HUES6 (cell line): ENCODE results near the gene DRAXIN.

Experiments
- H3K27ac ChIP-seq: 2 replicates; pipeline ENCODE4 v1.7.0; 2013; ENCODE audit warnings: low read depth, mild to moderate bottlenecking, low read length, inconsistent platforms
- H3K27me3 ChIP-seq: 2 replicates; pipeline ENCODE4 v1.6.1; 2013; ENCODE audit warnings: low read length; ENCODE audit not compliant: control insufficient read depth, insufficient read depth
- H3K36me3 ChIP-seq: 2 replicates; pipeline ENCODE4 v1.6.1; 2013; ENCODE audit warnings: low read length; ENCODE audit not compliant: control insufficient read depth, insufficient read depth
- H3K4me1 ChIP-seq: 2 replicates; pipeline ENCODE4 v1.6.1; 2013; ENCODE audit warnings: low read length; ENCODE audit not compliant: control insufficient read depth, insufficient read depth
- H3K4me3 ChIP-seq: 2 replicates; pipeline ENCODE4 v1.5.1; 2013; ENCODE audit warnings: low read depth, low read length
- H3K9ac ChIP-seq: one replicate; pipeline ENCODE4 v1.6.1; 2013; ENCODE audit warnings: mild to moderate bottlenecking, low read length
- H3K9me3 ChIP-seq: 2 replicates; pipeline ENCODE4 v1.6.1; 2013; ENCODE audit warnings: low read depth, low read length; ENCODE audit not compliant: control insufficient read depth, insufficient read depth

Gene DRAXIN

DNA sequence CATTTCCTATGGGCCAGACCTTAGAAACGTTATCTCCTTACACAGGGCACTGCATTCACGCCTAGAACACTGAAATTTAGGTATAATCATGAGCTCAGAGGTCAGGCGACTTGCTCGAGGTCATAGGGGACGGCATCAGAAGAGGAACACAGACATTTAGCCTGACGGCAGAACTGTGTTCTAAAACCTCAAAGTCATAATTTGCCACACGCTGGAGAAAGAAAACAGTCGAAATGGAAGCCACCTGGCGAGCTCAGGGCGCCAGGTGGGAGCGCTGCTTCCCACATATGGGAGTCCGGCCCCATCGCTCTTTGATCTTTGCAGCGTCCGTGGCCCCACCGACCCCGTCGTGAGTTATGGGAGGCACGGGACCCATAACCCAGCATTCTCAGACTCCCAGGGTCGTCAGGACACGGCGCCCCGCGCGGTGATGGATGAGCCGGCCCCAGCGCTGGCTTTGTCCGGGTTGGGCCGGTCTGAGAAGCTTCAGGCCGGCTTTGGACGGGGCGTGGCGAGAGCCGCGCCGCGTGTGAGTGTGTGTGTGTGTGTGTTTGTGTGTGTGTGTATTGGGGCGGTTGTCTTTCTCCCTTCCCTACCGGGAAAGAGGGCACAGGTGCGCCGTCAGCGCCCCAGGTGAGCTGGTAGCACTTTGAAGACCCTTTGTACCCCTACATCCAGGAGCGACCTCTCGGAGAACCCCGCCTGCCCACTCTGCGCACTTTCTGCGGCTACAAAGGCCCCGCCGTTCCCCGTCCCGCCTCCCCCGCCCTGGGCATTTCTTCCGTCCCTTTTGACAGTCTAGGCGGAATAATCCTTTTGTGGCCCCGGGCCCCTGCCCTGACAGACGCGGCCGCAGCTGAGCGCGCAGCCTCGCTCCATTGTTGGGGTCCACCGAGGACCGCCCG, 861 bp upstream of the DRAXIN start:
- Histone ChIP-seq H3K36me3 (peaks cover 4% of the 10 kb centered on the region; the same call in 1 of the 2 replicates), H3K9me3 (no peaks in the 10 kb centered on the region), H3K27ac (peak overlapping the region; percentile 83), H3K4me1 (peaks cover 53% of the 10 kb centered on the region), H3K9ac (peak overlapping the region; percentile 97), H3K4me3 (peak overlapping the region; percentile 86), H3K27me3 (peaks cover 21% of the 10 kb centered on the region; the same call in 1 of the 2 replicates)

DNA sequence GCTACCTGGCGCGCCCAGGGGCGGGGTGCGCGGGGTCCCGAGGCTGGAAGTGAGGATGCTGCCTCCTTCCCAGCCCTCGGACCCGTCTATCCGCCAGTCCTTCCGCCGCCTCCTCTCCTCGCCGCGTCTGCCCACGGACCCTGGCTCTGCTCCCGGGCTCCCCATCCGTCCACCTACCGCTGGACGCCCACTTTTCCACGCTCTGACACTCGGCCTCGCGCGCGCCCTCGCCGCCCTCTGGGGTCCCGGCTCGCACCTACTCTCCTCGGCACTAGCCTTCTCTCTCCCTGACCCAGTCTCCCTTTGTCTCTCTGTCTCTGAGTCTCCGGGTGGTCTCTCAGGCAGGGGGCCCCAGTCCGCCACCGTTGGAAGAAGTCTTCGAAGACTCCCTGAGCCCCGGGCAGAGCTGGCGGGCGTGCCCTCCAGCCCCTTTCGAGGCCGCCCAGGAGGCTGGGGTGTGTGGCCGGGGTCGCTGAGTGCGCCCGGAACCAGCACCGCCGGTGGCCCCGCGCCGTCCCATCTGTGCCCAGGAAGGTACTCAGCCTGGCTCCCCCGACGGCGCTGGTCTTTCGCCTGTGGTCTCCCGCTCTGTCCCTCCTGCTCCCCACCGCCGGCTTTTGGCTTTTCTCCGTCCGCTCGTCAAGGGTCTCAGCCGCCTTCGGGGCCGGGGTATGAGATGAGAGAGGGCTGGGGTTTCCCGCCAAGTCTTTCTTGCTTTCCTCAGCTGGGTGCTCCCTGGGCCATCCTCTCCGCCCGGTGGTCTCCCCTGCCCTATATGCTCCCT, 610 bp downstream of the DRAXIN start:
- H3K9ac ChIP-seq: peak overlapping the region; percentile 91

DNA sequence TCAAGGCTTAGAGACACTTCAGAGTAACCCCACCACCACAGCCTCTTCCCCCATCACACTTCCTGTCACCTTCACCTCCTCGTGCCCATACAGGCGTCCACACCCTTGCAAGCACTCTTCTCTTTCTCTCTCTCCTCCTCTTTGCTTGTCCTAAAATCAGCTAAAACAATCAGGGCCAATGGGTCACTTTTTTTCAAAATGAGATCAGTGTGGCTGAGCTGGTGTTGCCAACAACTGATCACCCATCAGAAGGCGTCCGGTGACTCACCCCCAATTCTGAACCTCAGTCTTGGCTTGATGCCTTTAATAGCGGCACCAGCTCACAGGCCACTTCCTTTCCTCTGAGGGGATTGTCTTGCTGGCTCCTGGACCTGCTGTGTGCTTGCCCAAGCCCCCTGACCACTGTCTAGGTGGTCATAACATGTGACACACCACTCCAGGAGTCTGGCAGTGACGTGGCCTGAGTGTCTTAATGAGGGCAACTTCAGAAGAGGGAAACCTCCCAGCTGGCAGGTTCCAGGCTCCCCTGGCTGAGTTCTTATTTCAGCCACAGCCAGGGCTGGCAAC, 1.6 kb downstream of the DRAXIN start:
- Histone ChIP-seq H3K9me3 (no peaks in the 10 kb centered on the region), H3K4me1 (peaks cover 48% of the 10 kb centered on the region), H3K36me3 (no peaks in the 10 kb centered on the region), H3K9ac (peak overlapping the region; percentile 12), H3K4me3 (peak overlapping the region; percentile 14), H3K27ac (no peak overlapping the region), H3K27me3 (peaks cover 21% of the 10 kb centered on the region; the same call in 1 of the 2 replicates)

More for the DNA sequence above, 610 bp downstream of the DRAXIN start:
- H3K36me3 ChIP-seq: no peaks in the 10 kb centered on the region
- peaks cover 46% of the 10 kb centered on the region for H3K4me1 ChIP-seq
- peak overlapping the region; percentile 86 for H3K4me3 ChIP-seq
- H3K9me3 ChIP-seq: no peaks in the 10 kb centered on the region
- peaks cover 21% of the 10 kb centered on the region; the same call in 1 of the 2 replicates for H3K27me3 ChIP-seq
- H3K27ac ChIP-seq: peak overlapping the region; percentile 55; the same call in 1 of the 2 replicates

DNA sequence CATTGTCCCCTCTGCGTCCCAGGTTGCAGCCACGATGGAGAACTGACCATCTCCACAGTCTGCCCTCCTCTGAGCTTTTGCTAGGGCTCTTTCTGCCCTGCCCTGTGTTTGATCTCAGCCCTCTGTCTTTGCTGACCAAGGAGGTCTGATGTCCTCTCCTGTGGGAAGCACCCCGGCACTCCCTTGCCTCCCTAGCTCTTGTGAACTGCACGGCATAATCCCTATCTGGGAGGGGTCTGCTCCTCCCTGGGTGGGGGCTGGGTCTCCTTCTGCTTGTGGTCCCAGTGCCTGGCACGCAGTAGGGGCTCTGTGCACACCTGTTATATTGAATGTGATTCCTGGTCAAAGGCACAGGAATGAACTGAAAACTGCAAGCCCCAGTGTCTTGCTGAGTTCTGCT, 2.4 kb downstream of the DRAXIN start:
- Histone ChIP-seq H3K4me1 (peaks cover 42% of the 10 kb centered on the region), H3K27ac (no peak overlapping the region), H3K36me3 (no peaks in the 10 kb centered on the region), H3K27me3 (peaks cover 21% of the 10 kb centered on the region; the same call in 1 of the 2 replicates), H3K9ac (peak overlapping the region; percentile 31), H3K4me3 (no peak overlapping the region), H3K9me3 (no peaks in the 10 kb centered on the region)

DNA sequence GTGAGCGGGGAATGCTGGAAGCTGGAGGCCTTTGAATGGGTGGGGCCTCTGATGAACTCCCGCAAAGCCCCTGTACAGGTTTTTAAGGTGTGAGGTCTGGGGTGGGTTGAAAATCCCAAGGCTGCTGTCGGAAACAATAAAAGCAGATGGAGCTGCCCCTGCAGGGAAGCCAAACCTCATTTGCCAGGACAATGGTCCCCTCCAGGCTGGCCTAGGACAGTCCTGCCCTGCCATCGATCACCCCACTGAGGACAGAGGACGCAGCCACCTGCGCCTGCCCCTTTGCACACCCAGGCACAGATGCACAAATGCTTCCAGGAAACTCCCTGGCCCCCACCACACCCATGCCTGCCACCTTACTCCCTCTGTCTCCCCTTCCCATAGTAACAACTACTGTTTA, 4.4 kb downstream of the DRAXIN start:
- no peak overlapping the region for H3K4me3 ChIP-seq
- no peak overlapping the region for H3K27ac ChIP-seq
- no peaks in the 10 kb centered on the region for H3K9me3 ChIP-seq
- H3K4me1 ChIP-seq: peaks cover 36% of the 10 kb centered on the region
- H3K27me3 ChIP-seq: peaks cover 21% of the 10 kb centered on the region; the same call in 1 of the 2 replicates
- no peaks in the 10 kb centered on the region for H3K36me3 ChIP-seq
- H3K9ac ChIP-seq: no peak overlapping the region

DNA sequence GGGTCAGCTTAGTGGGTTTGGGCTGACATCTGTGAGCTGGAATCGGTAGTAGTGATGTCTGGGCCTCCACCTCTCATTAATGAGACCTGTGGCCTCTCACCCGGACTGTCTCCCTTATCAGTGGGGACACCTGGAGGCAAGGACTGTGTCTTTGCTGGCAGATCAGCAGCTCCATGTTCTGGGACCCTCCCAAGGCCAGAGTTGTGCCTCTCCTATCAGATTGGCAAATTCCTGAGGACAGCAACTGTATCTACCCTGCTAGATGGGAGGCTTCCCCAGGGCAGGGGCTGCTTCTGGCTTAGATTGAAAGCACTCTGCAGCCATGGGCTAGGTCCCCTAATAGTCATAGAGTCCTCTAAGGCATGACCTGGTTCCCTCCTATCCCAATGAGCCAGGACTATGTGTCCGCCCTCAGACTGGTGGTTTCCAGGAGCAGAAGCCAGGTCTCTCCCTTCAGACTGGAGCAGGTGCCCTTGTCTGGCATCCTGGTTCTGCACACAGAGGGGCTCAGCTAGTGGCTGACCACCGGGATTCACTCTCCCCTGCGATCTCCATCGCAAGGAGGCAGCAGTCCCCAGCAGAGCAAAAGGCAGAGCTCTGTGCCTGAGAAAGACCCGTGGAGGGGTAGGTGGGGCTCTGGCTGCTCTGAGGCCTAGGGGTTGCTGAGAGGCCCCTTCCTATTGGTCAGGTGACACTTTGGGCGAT, 5.8 kb downstream of the DRAXIN start:
- H3K27ac ChIP-seq: no peak overlapping the region
- peaks cover 5% of the 10 kb centered on the region for H3K36me3 ChIP-seq
- H3K4me3 ChIP-seq: no peak overlapping the region
- H3K9ac ChIP-seq: no peak overlapping the region
- no peaks in the 10 kb centered on the region for H3K9me3 ChIP-seq
- H3K4me1 ChIP-seq: peaks cover 48% of the 10 kb centered on the region
- peaks cover 15% of the 10 kb centered on the region; the same call in 1 of the 2 replicates for H3K27me3 ChIP-seq

DNA sequence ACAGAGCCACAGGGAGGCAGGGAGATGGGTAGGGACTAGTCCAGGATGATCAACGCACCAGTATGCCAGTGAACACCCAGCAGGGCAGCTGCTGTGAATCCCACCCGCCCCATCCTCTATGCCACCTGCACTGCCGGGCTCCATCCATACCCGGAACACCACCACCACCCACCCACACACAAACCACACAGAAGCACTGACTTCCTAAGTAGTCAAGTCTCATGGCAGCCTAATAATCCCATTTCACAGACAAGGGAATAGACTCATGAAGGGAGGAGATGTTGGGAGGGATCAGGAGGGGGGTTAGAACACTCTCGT, 6.3 kb downstream of the DRAXIN start:
- H3K27me3 ChIP-seq: peaks cover 10% of the 10 kb centered on the region; the same call in 1 of the 2 replicates
- H3K4me3 ChIP-seq: no peak overlapping the region
- H3K9ac ChIP-seq: no peak overlapping the region
- peaks cover 7% of the 10 kb centered on the region for H3K36me3 ChIP-seq
- no peaks in the 10 kb centered on the region for H3K9me3 ChIP-seq
- H3K4me1 ChIP-seq: peaks cover 45% of the 10 kb centered on the region
- H3K27ac ChIP-seq: no peak overlapping the region

DNA sequence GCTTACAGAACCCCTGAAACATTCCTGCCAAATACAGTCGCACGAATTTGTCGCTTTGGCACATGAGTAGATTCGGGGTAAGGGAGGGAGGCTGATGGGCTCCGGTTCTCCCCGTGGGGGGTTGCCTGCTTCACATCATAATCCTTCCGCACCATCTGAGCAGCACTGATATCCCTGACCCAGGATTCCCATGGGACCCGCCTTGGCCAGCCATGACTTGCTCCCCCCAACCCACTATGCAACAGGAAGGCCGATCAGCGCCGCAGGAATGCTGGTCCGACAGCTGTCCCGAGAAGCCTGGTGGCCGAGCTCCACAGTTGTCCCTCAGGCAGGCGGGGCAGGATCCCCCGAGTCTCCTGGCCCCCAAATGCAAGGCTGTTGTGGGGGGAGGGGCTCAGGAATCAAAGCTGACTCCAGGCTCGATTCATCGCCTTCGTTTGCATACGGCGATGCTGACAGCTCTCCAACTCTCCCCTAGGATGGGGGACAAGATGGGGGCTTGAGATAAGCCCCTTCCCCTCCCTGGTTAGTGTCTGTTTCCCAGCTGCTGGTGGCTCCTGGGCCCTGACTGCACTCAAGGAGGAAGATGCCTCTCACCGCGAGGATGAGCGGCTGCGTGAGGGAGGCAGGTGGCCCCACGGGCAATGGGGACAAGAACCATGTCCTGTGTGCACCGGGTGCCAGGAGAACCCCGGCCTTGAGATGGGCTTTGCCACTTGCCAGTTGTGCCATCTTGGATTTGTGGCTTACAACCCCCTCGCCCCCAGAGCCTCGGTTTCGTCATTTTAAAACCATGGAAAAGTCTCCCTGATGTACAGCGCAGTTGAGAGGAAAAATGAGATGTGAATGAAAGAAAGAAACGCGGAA, 9.3 kb downstream of the DRAXIN start:
- Histone ChIP-seq H3K36me3 (peaks cover 7% of the 10 kb centered on the region), H3K27ac (no peak overlapping the region), H3K4me1 (peaks cover 52% of the 10 kb centered on the region), H3K9ac (no peak overlapping the region), H3K4me3 (no peak overlapping the region), H3K27me3 (no peaks in the 10 kb centered on the region), H3K9me3 (no peaks in the 10 kb centered on the region)

DNA sequence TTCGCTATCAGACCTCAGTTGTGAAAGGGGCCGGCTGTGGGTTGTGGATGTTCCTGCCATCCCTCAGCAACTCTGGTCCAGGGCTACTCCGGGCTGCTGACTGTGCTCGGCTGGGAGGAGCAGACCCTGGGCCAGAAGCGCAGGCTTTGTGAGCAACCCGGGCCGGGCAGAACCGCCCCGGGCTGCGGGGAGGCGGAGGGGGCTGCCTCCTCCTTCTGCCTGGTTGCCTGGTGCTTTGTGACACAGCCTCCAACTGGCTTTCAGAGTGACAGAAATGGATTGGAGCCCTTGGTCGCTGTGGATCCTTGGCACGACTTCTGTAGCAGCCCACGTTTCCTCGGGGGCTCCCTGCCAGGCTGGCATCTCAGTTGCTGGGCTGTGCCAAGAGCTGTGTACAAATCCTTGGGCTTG, 10.0 kb downstream of the DRAXIN start:
- H3K4me3 ChIP-seq: no peak overlapping the region
- H3K27ac ChIP-seq: no peak overlapping the region
- H3K27me3 ChIP-seq: no peaks in the 10 kb centered on the region
- peaks cover 7% of the 10 kb centered on the region for H3K36me3 ChIP-seq
- H3K4me1 ChIP-seq: peaks cover 57% of the 10 kb centered on the region
- H3K9ac ChIP-seq: no peak overlapping the region
- H3K9me3 ChIP-seq: no peaks in the 10 kb centered on the region
